ENCODE results near the gene SPAST.

The SPAST gene

GRCh38 chr2:32060266-32060665, 3.1 kb upstream of the SPAST start:
- DNase-seq (ENCODE audit: low read depth): no peak
- TF ChIP-seq, protein P1, sequence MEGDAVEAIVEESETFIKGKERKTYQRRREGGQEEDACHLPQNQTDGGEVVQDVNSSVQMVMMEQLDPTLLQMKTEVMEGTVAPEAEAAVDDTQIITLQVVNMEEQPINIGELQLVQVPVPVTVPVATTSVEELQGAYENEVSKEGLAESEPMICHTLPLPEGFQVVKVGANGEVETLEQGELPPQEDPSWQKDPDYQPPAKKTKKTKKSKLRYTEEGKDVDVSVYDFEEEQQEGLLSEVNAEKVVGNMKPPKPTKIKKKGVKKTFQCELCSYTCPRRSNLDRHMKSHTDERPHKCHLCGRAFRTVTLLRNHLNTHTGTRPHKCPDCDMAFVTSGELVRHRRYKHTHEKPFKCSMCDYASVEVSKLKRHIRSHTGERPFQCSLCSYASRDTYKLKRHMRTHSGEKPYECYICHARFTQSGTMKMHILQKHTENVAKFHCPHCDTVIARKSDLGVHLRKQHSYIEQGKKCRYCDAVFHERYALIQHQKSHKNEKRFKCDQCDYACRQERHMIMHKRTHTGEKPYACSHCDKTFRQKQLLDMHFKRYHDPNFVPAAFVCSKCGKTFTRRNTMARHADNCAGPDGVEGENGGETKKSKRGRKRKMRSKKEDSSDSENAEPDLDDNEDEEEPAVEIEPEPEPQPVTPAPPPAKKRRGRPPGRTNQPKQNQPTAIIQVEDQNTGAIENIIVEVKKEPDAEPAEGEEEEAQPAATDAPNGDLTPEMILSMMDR (conservative IDR thresholded peaks at IDR 0.05; ENCODE audit: low read depth, low read length): no peak
- H3K4me3 ChIP-seq (ENCODE audit: low read length): no peak overlapping the region

- TF ChIP-seq, protein P1 (conservative IDR thresholded peaks at IDR 0.05; ENCODE audit: low read depth, low read length): no peak
- H3K4me3 ChIP-seq (ENCODE audit: low read length): no peak overlapping the region
- no peak for DNase-seq (ENCODE audit: low read depth)
These were observed 1.9 kb upstream of the SPAST start for GRCh38 chr2:32061430-32061829.

GRCh38 chr2:32061973-32062861, 1.1 kb upstream of the SPAST start:
- peak overlapping the region; percentile 84 for H3K4me3 ChIP-seq (ENCODE audit: low read length)
- no peak for DNase-seq (ENCODE audit: low read depth)
- TF ChIP-seq, protein P1 (conservative IDR thresholded peaks at IDR 0.05; ENCODE audit: low read depth, low read length): no peak

- TF ChIP-seq, protein P1 (conservative IDR thresholded peaks at IDR 0.05; ENCODE audit: low read depth, low read length): no peak
- DNase-seq (ENCODE audit: low read depth): no peak
- peak overlapping the region; percentile 84 for H3K4me3 ChIP-seq (ENCODE audit: low read length)
These were observed 755 bp downstream of the SPAST start for GRCh38 chr2:32064021-32064601.

GRCh38 chr2:32064713-32065112, 1.4 kb downstream of the SPAST start:
- TF ChIP-seq, protein P1 (conservative IDR thresholded peaks at IDR 0.05; ENCODE audit: low read depth, low read length): no peak
- H3K4me3 ChIP-seq (ENCODE audit: low read length): peak overlapping the region; percentile 84
- DNase-seq (ENCODE audit: low read depth): no peak

GRCh38 chr2:32067549-32067948, 4.2 kb downstream of the SPAST start:
- H3K4me3 ChIP-seq (ENCODE audit: low read length): no peak overlapping the region
- DNase-seq (ENCODE audit: low read depth): no peak
- TF ChIP-seq, protein P1 (conservative IDR thresholded peaks at IDR 0.05; ENCODE audit: low read depth, low read length): no peak

- no peak for DNase-seq (ENCODE audit: low read depth)
- TF ChIP-seq, protein P1 (conservative IDR thresholded peaks at IDR 0.05; ENCODE audit: low read depth, low read length): no peak
- no peak overlapping the region for H3K4me3 ChIP-seq (ENCODE audit: low read length)
These were observed 10.8 kb downstream of the SPAST start for GRCh38 chr2:32074134-32074506.
